Lower leg skin (tissue), 4 donors: ENCODE results near the gene KAZN. TPM values are rescaled to one million over a fixed set of nuclear protein-coding genes. Genes with fewer than 3 reads are reported as not detected.

Experiments used
- DNase-seq, 2 donors: peaks; one replicate each; pipeline ENCODE4 v3.0.0-alpha.2; 2019; ENCODE audit warnings: low spot score in 2 of 2
- H3K4me3 ChIP-seq: fragments of 200-600 bp; sonication (generic); 2 replicates; pipeline ENCODE4 v1.5.1; 2017; ENCODE audit warnings: mild to moderate bottlenecking, low read depth; ENCODE audit not compliant: poor library complexity, severe bottlenecking
- POLR2A ChIP-seq, 2 donors: fragments of 450-650 bp; IDR thresholded peaks; one replicate each; pipeline ENCODE4 v1.6.1; 2016 to 2017; ENCODE audit warnings: antibody characterized with exemption in 2 of 2, mild to moderate bottlenecking in 1 of 2, moderate library complexity in 1 of 2
- WGBS, 2 donors: methylation state at CpG; one replicate each; pipeline ENCODE4 v1.1.5; 2018; 5-methylcytosine and 5-hydroxymethylcytosine counted together
- intact Hi-C: fragments of 100-400 bp; cut with DNase I; formaldehyde crosslinking; loops from one replicate; pipeline ENCODE4 v1.15.0; 2023; ENCODE audit warnings: low total_unique reads
- total RNA-seq, 4 donors: library from RNA; depleted of rRNA; stranded (reverse); fragments of >200 nt; gene quantifications; one replicate each; pipeline ENCODE4 v1.1.0, GENCODE V29; 2016
- TF ChIP-seq, protein P1 (sequence below), 3 donors: fragments of 450-650 bp; IDR thresholded peaks; one replicate each; pipeline ENCODE4 v1.5.1; 2016; ENCODE audit warnings: antibody characterized with exemption in 3 of 3, mild to moderate bottlenecking in 3 of 3, moderate library complexity in 2 of 3

The KAZN gene
- total RNA-seq, 4 donors from 2014 or later, result 21.4 to 36.0 (median 28.4) TPM

DNA sequence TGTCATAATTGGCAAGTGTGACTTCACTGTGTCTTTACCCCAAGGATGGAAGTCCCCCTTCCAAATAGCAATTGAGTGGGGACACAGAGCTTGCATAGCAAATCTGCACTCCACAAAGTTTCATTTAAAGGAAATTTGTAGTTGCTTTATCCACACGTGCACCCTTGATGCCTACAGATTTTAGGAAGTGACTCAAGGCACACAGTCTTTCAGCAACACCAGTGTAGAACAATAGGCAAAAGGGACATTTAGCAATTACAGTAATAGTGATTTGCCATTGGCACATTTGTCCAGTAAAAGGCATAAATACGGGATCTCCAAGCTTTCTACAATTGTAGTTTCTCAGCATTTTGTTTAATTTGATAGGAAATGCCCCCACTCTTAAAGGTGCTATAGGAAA is 43.4 kb upstream of the KAZN start:
- TF ChIP-seq POLR2A (IDR thresholded peaks at IDR 0.05), result no peak
- TF ChIP-seq, protein P1, sequence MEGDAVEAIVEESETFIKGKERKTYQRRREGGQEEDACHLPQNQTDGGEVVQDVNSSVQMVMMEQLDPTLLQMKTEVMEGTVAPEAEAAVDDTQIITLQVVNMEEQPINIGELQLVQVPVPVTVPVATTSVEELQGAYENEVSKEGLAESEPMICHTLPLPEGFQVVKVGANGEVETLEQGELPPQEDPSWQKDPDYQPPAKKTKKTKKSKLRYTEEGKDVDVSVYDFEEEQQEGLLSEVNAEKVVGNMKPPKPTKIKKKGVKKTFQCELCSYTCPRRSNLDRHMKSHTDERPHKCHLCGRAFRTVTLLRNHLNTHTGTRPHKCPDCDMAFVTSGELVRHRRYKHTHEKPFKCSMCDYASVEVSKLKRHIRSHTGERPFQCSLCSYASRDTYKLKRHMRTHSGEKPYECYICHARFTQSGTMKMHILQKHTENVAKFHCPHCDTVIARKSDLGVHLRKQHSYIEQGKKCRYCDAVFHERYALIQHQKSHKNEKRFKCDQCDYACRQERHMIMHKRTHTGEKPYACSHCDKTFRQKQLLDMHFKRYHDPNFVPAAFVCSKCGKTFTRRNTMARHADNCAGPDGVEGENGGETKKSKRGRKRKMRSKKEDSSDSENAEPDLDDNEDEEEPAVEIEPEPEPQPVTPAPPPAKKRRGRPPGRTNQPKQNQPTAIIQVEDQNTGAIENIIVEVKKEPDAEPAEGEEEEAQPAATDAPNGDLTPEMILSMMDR (IDR thresholded peaks at IDR 0.05), result no peak
- DNase-seq, result no peak
- 57 to 59% methylated on average over 2 of the region's 2 CpGs for WGBS, 2 donors
- intact Hi-C loops, result no loop called here
- no peak overlapping the region for H3K4me3 ChIP-seq

DNA sequence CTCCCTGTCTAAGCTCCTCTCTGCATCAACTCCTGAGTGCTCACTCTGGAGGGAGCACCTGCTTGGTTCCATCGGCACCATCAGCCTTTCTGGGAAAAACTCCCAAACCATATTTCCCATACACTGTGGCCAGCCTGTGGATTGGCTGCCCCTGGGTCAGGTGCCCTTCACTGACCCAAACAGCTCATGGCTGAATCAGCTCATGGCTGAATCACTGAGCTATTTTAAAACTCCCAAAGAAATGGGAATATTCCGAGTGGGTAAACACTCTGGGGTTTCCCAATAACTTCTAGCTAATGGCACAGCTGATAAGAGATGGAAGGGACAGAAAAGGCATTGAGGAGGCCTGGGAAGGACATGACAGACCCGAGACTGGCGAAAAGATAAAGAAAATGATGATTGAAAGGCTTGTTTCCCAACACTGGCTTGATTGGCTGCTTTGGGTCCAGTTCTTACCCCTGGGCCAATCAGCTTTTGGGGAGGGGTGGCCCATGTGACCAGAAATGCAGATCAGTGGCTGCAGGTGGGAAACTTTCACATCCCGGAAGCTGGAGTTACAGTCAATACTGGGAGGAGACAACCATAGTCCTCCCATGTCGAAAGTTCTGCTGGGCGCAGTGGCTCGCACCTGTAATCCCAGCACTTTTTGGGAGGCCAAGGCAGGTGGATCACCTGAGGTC is 37.3 kb upstream of the KAZN start:
- WGBS, 2 donors, result 88 to 90% methylated on average over 8 of the region's 8 CpGs
- DNase-seq, result no peak
- TF ChIP-seq, protein P1 (IDR thresholded peaks at IDR 0.05), result no peak
- no peak for TF ChIP-seq POLR2A (IDR thresholded peaks at IDR 0.05)
- intact Hi-C loops, result no loop called here
- no peak overlapping the region for H3K4me3 ChIP-seq

DNA sequence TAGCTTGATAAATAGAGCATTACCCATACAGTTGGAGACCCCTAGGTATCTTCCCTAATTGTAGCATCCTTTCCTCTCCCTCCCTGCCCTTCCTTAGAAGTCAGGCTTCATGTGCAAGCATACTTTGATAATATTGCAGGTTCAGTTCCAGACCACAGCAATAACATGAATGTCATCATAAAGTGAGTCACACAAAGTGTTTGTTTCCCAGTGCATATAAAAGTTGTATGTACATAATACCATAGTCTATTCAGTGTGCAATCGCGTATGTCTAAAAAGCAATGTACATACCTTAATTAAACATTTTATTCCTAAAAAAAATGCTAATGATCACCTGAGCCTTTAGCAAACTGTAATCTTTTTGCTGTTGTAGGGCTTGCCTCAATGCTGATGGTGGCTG is 33.4 kb upstream of the KAZN start:
- no peak overlapping the region for H3K4me3 ChIP-seq
- TF ChIP-seq, protein P1 (IDR thresholded peaks at IDR 0.05), result no peak
- TF ChIP-seq POLR2A (IDR thresholded peaks at IDR 0.05), result no peak
- intact Hi-C loops, result no loop called here
- no peak for DNase-seq
- whole genome bisulfite sequencing, 2 donors, result 46 to 48% methylated on average over 2 of the region's 2 CpGs

DNA sequence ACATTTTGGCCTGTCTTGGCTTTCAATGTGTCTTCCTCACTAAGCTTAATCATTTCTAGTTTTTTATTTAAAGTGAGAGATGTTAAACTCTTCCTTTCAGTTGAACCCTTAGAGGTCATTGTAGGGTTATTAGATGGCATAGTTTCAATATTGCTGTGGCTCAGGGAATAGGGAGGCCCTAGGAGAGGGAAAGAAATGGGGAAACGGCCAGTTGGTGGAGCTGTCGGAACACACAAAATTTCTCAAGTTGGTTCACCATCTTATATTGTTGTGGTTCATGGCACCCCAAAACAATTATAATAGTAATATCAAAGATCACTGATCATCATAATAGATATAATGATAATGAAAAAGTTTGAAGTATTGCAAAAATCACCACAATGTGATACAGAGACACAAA is 31.4 kb upstream of the KAZN start:
- WGBS, 2 donors, result 81 to 84% methylated on average over 2 of the region's 2 CpGs

DNA sequence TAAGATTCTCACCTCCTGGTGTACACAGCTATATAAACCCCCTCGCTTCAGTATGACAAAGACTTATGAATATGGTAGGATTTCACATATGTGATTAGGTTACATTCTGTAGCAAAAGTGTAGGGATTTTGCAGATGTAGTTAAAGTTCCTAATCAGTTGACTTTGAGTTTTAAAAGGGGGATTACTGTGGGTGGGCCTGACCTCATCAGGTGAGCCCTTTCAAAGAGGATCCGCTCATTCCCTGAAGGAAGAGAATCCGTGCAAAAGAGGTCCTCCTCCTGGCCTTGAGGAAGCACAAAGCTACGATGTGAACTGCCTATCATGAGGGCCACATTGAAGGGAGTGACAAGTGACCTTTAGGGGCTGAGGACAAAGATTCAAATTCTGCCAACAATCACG is 30.6 kb upstream of the KAZN start:
- TF ChIP-seq, protein P1 (IDR thresholded peaks at IDR 0.05), result no peak
- no peak for TF ChIP-seq POLR2A (IDR thresholded peaks at IDR 0.05)
- intact Hi-C loops, result no loop called here
- 88 to 92% methylated on average over 5 of the region's 5 CpGs for WGBS, 2 donors
- no peak for DNase-seq
- H3K4me3 ChIP-seq, result no peak overlapping the region

More for the DNA sequence above, 31.4 kb upstream of the KAZN start:
- no peak for TF ChIP-seq POLR2A (IDR thresholded peaks at IDR 0.05)
- TF ChIP-seq, protein P1 (IDR thresholded peaks at IDR 0.05), result no peak
- intact Hi-C loops, result no loop called here
- DNase-seq, result no peak
- H3K4me3 ChIP-seq, result no peak overlapping the region
